ENCODE data around the gene C8A.
A peak's percentile ranks its signal among the peaks of the same experiment; 100 is the strongest.

Gene C8A

GRCh38 chr1:56929492-56929891 is 74.9 kb downstream of the C8A start:
- DNase-seq: no peak

- no peak for DNase-seq
Measured at GRCh38 chr1:56931211-56931610, 76.6 kb downstream of the C8A start.

GRCh38 chr1:56931686-56932085 is 77.1 kb downstream of the C8A start:
- DNase-seq: no peak

GRCh38 chr1:56933161-56933560 is 78.6 kb downstream of the C8A start:
- no peak for DNase-seq

GRCh38 chr1:56933606-56934005 is 79.0 kb downstream of the C8A start:
- no peak for DNase-seq

GRCh38 chr1:56934430-56935060 is 79.9 kb downstream of the C8A start:
- DNase-seq: peak; percentile 88

GRCh38 chr1:56938646-56939045 is 84.0 kb downstream of the C8A start:
- no peak for DNase-seq

- DNase-seq: no peak
Measured at GRCh38 chr1:56939209-56939608, 84.6 kb downstream of the C8A start.

- DNase-seq: no peak
Measured at GRCh38 chr1:56940039-56940438, 85.4 kb downstream of the C8A start.

GRCh38 chr1:56948403-56949023 is 93.9 kb downstream of the C8A start:
- DNase-seq: no peak

- no peak for DNase-seq
Measured at GRCh38 chr1:56952501-56952900, 97.9 kb downstream of the C8A start.

GRCh38 chr1:56953386-56953785 is 98.8 kb downstream of the C8A start:
- no peak for DNase-seq

- no peak for DNase-seq
Measured at GRCh38 chr1:56954664-56955063, 100.1 kb downstream of the C8A start.

GRCh38 chr1:56957931-56958330 is 103.3 kb downstream of the C8A start:
- DNase-seq: no peak

GRCh38 chr1:56958526-56958925 is 103.9 kb downstream of the C8A start:
- DNase-seq: peak; percentile 19

- DNase-seq: no peak
Measured at GRCh38 chr1:56961426-56961825, 106.8 kb downstream of the C8A start.

- no peak for DNase-seq
Measured at GRCh38 chr1:56963667-56964066, 109.1 kb downstream of the C8A start.

- DNase-seq: no peak
Measured at GRCh38 chr1:56964349-56965017, 109.9 kb downstream of the C8A start.

- DNase-seq: no peak
Measured at GRCh38 chr1:56965191-56965590, 110.6 kb downstream of the C8A start.

GRCh38 chr1:56965916-56966697 is 111.5 kb downstream of the C8A start, which contains the start of gene C8B:
Gene C8B (minus strand): TSS chr1:56966015. CDS start chr1:56965948, 67 bp downstream.
- no peak for DNase-seq

- no peak for DNase-seq
Measured at GRCh38 chr1:56966698-56966999, 112.1 kb downstream of the C8A start.

- no peak for DNase-seq
Measured at GRCh38 chr1:56967355-56967754, 112.8 kb downstream of the C8A start.

All from NCI-H2227 treated with DMSO at 0.1 percent for 48 hours (cell line).